ENCODE measurements around the gene PCDHA5. TPM values are rescaled to one million over a fixed set of nuclear protein-coding genes. Genes with fewer than 3 reads are reported as not detected.
"Not testable (repeated sequence)": the region's sequence is repeated elsewhere in the genome, so short reads cannot be mapped to it uniquely, and the experiment has no call there.

The PCDHA5 gene
- total RNA-seq, 2 experiments from 2014 or later: not detected

DNA sequence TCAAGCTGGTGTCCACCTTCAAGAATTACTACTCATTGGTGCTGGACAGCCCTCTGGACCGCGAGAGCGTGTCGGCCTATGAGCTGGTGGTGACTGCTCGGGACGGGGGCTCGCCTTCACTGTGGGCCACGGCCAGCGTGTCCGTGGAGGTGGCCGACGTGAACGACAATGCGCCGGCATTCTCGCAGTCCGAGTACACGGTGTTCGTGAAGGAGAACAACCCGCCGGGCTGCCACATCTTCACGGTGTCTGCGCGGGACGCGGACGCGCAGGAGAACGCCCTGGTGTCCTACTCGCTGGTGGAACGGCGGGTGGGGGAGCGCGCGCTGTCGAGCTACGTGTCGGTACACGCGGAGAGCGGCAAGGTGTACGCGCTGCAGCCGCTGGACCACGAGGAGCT is 19.0 kb upstream of the PCDHA5 start:
- H3K27ac Mint-ChIP-seq; H3K4me3 Mint-ChIP-seq; H3K27me3 Mint-ChIP-seq; H3K4me1 Mint-ChIP-seq; H3K36me3 Mint-ChIP-seq (ENCODE audit: low read depth); CTCF ChIA-PET; DNase-seq; POLR2A ChIA-PET: not testable (repeated sequence)
- peaks cover 23% of the 10 kb centered on the region for H3K9me3 Mint-ChIP-seq

DNA sequence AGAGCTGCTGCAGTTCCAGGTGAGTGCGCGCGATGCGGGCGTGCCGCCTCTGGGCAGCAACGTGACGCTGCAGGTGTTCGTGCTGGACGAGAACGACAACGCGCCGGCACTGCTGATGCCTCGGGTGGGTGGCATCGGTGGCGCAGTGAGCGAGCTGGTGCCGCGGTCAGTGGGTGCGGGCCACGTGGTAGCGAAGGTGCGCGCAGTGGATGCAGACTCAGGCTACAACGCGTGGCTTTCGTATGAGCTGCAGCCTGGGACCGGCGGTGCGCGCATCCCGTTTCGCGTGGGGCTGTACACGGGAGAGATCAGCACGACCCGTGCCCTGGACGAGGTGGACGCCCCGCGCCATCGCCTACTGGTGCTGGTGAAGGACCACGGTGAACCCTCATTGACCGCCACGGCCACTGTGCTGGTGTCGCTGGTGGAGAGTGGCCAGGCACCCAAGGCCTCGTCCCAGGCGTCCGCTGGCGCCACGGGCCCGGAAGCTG is 18.6 kb upstream of the PCDHA5 start:
- DNase-seq: no peak
- H3K27me3 Mint-ChIP-seq: no peaks in the 10 kb centered on the region
- no peak overlapping the region for H3K4me3 Mint-ChIP-seq
- H3K9me3 Mint-ChIP-seq: peaks cover 26% of the 10 kb centered on the region
- ChIA-PET POLR2A (no interaction called here), CTCF (no interaction called here)
- peaks cover 7% of the 10 kb centered on the region for H3K36me3 Mint-ChIP-seq (ENCODE audit: low read depth)
- H3K27ac Mint-ChIP-seq: no peak overlapping the region
- no peaks in the 10 kb centered on the region for H3K4me1 Mint-ChIP-seq

DNA sequence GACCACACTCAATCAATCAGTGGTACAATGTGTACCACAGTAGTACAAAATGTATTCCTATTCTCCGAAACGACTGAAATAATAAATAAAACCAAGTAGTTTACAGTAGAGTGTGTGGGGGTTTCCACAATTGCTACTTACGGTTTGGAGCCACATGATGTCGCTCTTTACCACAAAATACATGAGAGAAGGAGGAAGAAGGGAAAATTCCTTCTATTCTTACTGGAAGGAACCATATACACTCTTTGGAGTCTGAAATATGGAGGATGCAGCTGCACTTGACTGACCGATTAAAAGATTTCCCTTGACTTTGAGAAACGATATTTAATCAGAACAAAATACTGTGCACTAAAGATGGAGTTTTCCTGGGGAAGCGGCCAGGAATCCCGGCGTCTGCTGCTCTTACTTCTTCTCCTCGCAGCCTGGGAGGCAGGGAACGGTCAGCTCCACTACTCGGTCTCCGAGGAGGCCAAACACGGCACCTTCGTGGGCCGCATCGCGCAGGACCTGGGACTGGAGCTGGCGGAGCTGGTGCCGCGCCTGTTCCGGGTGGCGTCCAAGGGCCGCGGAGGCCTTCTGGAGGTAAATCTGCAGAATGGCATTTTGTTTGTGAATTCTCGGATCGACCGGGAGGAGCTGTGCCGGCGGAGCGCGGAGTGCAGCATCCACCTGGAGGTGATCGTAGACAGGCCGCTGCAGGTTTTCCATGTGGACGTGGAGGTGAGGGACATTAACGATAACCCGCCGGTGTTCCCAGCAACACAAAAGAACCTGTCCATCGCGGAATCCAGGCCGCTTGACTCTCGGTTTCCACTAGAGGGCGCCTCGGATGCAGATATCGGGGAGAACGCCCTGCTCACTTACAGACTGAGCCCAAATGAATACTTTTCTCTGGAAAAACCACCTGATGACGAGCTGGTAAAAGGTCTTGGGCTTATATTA is 14.3 kb upstream of the PCDHA5 start, which contains the start of gene PCDHA4:
TSS of gene PCDHA4 (plus strand) at position 235 of the 942 bp plus-strand sequence.
- POLR2A ChIA-PET: no interaction called here

DNA sequence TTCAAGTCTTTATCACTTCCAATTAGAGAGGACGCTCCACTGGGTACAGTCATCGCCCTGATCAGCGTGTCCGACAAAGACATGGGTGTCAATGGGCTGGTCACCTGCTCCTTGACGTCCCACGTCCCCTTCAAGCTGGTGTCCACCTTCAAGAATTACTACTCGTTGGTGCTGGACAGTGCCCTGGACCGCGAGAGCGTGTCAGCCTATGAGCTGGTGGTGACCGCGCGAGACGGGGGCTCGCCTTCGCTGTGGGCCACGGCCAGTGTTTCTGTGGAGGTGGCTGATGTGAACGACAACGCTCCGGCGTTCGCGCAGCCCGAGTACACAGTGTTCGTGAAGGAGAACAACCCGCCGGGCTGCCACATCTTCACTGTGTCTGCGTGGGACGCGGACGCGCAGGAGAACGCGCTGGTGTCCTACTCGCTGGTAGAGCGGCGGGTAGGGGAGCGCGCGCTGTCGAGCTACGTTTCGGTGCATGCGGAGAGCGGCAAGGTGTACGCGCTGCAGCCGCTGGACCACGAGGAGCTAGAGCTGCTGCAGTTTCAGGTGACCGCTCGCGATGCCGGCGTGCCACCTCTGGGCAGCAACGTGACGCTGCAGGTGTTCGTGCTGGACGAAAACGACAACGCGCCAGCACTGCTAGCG is 13.0 kb upstream of the PCDHA5 start:
- H3K27ac Mint-ChIP-seq; H3K36me3 Mint-ChIP-seq (ENCODE audit: low read depth); CTCF ChIA-PET; DNase-seq; H3K4me1 Mint-ChIP-seq; H3K4me3 Mint-ChIP-seq; POLR2A ChIA-PET; H3K27me3 Mint-ChIP-seq: not testable (repeated sequence)
- H3K9me3 Mint-ChIP-seq: peaks cover 23% of the 10 kb centered on the region

More for the DNA sequence above, 14.3 kb upstream of the PCDHA5 start, which contains the start of gene PCDHA4:
- H3K4me3 Mint-ChIP-seq: no peak within 1 kb of the TSS
- CTCF ChIA-PET: no interaction called here
- peaks cover 26% of the 10 kb centered on the region for H3K9me3 Mint-ChIP-seq
- DNase-seq: no peak
- no peaks in the 10 kb centered on the region for H3K4me1 Mint-ChIP-seq
- no peaks in the 10 kb centered on the region for H3K27me3 Mint-ChIP-seq
- peaks cover 7% of the 10 kb centered on the region for H3K36me3 Mint-ChIP-seq (ENCODE audit: low read depth)
- no peak within 1 kb of the TSS for H3K27ac Mint-ChIP-seq

DNA sequence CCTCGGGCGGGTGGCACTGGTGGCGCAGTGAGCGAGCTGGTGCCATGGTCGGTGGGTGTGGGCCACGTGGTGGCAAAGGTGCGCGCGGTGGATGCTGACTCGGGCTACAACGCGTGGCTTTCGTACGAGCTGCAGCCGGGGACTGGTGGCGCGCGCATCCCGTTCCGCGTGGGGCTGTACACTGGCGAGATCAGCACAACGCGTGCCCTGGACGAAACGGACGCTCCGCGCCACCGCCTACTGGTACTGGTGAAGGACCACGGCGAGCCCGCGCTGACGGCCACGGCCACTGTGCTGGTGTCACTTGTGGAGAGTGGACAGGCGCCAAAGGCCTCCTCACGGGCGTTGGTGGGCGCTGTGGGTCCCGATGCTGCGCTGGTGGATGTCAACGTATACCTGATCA is 12.5 kb upstream of the PCDHA5 start:
- H3K4me3 Mint-ChIP-seq: no peak overlapping the region
- H3K27ac Mint-ChIP-seq: no peak overlapping the region
- H3K9me3 Mint-ChIP-seq: peaks cover 20% of the 10 kb centered on the region
- POLR2A ChIA-PET: no interaction called here
- H3K4me1 Mint-ChIP-seq: no peaks in the 10 kb centered on the region
- peaks cover 2% of the 10 kb centered on the region for H3K36me3 Mint-ChIP-seq (ENCODE audit: low read depth)
- no peak for DNase-seq
- H3K27me3 Mint-ChIP-seq: no peaks in the 10 kb centered on the region
- CTCF ChIA-PET: no interaction called here

DNA sequence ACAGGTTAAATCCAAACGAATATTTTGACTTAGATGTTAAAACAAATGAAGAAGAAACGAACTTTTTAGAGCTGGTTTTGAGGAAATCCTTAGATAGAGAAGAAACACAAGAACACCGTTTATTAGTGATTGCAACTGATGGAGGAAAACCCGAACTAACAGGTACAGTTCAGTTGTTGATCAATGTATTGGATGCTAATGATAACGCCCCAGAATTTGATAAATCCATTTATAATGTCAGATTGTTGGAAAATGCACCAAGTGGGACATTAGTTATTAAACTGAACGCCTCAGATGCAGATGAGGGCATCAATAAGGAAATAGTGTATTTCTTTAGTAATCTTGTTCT is 842 bp downstream of the PCDHA5 start:
- ChIA-PET CTCF (interaction anchor here (1.3 to 1.5 kb wide), 2 partner anchors 10 to 17 kb away, joined by 3 to 4 read pairs; no protein-coding TSS in a partner anchor), POLR2A (no interaction called here)
- Mint-ChIP-seq H3K27ac (no peak overlapping the region), H3K9me3 (peaks cover 11% of the 10 kb centered on the region), H3K36me3 (ENCODE audit: low read depth) (no peaks in the 10 kb centered on the region), H3K4me1 (no peaks in the 10 kb centered on the region), H3K27me3 (no peaks in the 10 kb centered on the region), H3K4me3 (no peak overlapping the region)
- no peak for DNase-seq

DNA sequence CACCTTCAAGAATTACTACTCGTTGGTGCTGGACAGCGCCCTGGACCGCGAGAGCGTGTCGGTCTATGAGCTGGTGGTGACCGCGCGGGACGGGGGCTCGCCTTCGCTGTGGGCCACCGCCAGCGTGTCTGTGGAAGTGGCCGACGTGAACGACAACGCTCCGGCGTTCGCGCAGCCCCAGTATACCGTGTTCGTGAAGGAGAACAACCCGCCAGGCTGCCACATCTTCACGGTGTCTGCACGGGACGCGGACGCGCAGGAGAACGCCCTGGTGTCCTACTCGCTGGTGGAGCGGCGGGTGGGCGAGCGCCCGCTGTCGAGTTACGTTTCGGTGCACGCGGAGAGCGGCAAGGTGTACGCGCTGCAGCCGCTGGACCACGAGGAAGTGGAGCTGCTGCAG is 1.6 kb downstream of the PCDHA5 start:
- POLR2A ChIA-PET; H3K4me3 Mint-ChIP-seq; H3K27me3 Mint-ChIP-seq; H3K36me3 Mint-ChIP-seq (ENCODE audit: low read depth); H3K27ac Mint-ChIP-seq; CTCF ChIA-PET; DNase-seq; H3K4me1 Mint-ChIP-seq: not testable (repeated sequence)
- H3K9me3 Mint-ChIP-seq: peaks cover 14% of the 10 kb centered on the region

DNA sequence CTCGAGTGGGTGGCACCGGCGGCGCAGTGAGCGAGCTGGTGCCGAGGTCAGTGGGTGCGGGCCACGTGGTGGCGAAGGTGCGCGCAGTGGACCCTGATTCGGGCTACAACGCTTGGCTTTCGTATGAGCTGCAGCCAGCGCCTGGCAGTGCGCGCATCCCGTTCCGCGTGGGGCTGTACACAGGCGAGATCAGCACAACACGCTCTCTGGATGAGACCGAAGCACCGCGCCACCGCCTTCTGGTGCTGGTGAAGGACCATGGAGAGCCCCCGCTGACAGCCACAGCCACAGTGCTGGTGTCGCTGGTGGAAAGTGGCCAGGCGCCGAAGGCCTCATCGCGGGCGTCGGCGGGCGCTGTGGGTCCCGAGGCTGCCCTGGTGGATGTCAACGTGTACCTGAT is 2.1 kb downstream of the PCDHA5 start:
- Mint-ChIP-seq H3K27ac (no peak overlapping the region), H3K27me3 (no peaks in the 10 kb centered on the region), H3K4me1 (no peaks in the 10 kb centered on the region), H3K36me3 (ENCODE audit: low read depth) (peaks cover 5% of the 10 kb centered on the region), H3K9me3 (peaks cover 16% of the 10 kb centered on the region), H3K4me3 (no peak overlapping the region)
- ChIA-PET CTCF (no interaction called here), POLR2A (no interaction called here)
- DNase-seq: no peak

DNA sequence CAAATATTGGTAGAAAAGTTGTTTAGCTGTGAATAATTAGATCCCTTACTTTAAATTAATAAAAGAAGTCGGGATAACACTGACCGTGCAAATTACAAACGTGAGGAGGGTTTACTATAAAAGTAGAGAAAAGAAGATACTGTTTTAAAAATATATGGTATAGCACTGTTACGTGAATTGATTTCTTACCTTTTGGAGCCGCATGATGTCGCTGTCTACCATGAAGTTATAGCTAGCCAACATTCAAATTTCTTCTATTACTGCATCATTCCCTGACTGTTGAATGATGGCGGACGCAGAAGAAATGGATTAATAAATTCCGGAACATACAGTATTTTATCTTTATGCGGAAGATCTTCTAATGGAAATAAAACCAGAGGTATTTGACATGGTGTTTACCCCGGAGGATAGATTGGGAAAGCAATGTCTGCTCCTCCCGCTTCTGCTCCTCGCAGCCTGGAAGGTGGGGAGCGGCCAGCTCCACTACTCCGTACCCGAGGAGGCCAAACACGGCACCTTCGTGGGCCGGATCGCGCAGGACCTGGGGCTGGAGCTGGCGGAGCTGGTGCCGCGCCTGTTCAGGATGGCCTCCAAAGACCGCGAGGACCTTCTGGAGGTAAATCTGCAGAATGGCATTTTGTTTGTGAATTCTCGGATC is 6.4 kb downstream of the PCDHA5 start, which contains the start of gene PCDHA6:
TSS of gene PCDHA6 (plus strand) at position 257 of the 658 bp plus-strand sequence. CDS start at position 389, 132 bp downstream.
- POLR2A ChIA-PET: no interaction called here
- Mint-ChIP-seq H3K27ac (no peak within 1 kb of the TSS), H3K9me3 (peaks cover 17% of the 10 kb centered on the region), H3K36me3 (ENCODE audit: low read depth) (peaks cover 8% of the 10 kb centered on the region), H3K4me3 (no peak within 1 kb of the TSS), H3K27me3 (peaks cover 4% of the 10 kb centered on the region), H3K4me1 (no peaks in the 10 kb centered on the region)
- CTCF ChIA-PET: no interaction called here
- DNase-seq: no peak

DNA sequence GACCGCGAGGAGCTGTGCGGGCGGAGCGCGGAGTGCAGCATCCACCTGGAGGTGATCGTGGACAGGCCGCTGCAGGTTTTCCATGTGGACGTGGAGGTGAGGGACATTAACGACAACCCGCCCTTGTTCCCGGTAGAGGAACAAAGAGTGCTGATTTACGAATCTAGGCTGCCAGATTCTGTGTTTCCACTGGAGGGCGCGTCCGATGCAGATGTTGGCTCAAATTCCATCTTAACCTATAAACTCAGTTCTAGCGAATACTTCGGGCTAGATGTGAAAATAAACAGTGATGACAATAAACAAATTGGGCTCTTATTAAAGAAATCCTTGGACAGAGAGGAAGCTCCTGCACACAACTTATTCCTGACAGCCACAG is 6.9 kb downstream of the PCDHA5 start:
- Mint-ChIP-seq H3K4me1 (no peaks in the 10 kb centered on the region), H3K9me3 (peaks cover 20% of the 10 kb centered on the region), H3K27ac (no peak overlapping the region), H3K27me3 (peaks cover 5% of the 10 kb centered on the region), H3K36me3 (ENCODE audit: low read depth) (peaks cover 8% of the 10 kb centered on the region), H3K4me3 (no peak overlapping the region)
- DNase-seq: no peak
- CTCF ChIA-PET: no interaction called here
- POLR2A ChIA-PET: no interaction called here

DNA sequence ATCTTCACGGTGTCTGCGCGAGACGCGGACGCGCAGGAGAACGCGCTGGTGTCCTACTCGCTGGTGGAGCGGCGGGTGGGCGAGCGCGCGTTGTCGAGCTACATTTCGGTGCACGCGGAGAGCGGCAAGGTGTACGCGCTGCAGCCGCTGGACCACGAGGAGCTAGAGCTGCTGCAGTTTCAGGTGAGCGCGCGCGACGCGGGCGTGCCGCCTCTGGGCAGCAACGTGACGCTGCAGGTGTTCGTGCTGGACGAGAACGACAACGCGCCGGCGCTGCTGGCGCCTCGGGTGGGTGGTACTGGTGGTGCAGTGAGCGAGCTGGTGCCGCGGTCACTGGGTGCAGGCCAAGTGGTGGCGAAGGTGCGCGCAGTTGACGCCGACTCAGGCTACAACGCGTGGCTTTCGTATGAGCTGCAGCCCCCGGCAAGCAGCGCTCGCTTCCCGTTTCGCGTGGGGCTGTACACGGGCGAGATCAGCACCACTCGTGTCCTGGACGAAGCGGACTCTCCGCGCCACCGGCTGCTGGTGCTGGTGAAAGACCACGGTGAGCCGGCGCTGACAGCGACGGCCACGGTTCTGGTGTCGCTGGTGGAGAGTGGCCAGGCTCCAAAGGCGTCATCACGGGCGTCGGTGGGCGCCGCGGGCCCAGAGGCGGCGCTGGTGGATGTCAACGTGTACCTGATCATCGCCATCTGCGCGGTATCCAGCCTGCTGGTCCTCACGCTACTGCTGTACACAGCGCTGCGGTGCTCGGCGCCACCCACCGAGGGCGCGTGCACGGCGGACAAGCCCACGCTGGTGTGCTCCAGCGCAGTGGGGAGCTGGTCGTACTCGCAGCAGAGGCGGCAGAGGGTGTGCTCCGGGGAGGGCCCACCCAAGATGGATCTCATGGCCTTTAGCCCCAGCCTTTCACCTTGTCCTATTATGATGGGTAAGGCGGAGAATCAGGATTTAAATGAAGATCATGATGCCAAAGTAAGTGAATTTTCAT is 8.4 kb downstream of the PCDHA5 start:
- H3K4me1 Mint-ChIP-seq, H3K27me3 Mint-ChIP-seq, H3K27ac Mint-ChIP-seq, DNase-seq, POLR2A ChIA-PET, CTCF ChIA-PET, H3K4me3 Mint-ChIP-seq: not testable (repeated sequence)
- peaks cover 13% of the 10 kb centered on the region for H3K36me3 Mint-ChIP-seq (ENCODE audit: low read depth)
- peaks cover 26% of the 10 kb centered on the region for H3K9me3 Mint-ChIP-seq

DNA sequence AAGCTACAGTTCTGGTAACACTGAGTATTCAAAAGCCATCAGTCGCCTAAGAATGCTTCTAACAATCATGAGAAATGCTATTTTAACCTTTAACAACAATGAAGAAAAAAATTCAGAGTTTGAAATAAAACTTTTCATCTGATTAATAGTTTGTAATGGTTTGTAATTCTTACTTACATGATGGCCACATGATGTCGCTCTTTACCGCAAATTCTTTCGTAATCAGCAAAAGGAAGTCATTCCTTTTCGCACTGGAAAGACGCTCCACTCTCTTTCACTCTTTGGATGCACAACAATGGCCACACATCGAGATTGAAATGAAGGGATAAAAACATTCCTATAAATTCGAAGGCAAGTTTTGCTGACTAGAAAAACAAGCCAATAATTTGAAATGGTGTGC is 12.6 kb downstream of the PCDHA5 start, which contains the start of gene PCDHA7:
TSS of gene PCDHA7 (plus strand) at position 277 of the 400 bp plus-strand sequence. CDS start at position 392, 115 bp downstream.
- peaks cover 5% of the 10 kb centered on the region for H3K27me3 Mint-ChIP-seq
- no peaks in the 10 kb centered on the region for H3K4me1 Mint-ChIP-seq
- H3K9me3 Mint-ChIP-seq: peaks cover 15% of the 10 kb centered on the region
- ChIA-PET CTCF (no interaction called here), POLR2A (no interaction called here)
- no peak within 1 kb of the TSS for H3K4me3 Mint-ChIP-seq
- DNase-seq: no peak
- H3K27ac Mint-ChIP-seq: no peak within 1 kb of the TSS
- peaks cover 4% of the 10 kb centered on the region for H3K36me3 Mint-ChIP-seq (ENCODE audit: low read depth)

All from activated CD4-positive, alpha-beta memory T cell treated with anti-CD3 and anti-CD28 coated beads, Interleukin-2, amount 10 ng/mL, durations not matched to agents 7 days and 5 days (primary cell).